Measurements from ENCODE around the gene NR1H4. TPM values are rescaled to one million over a fixed set of nuclear protein-coding genes. Genes with fewer than 3 reads are reported as not detected.
A peak's percentile ranks its signal among the peaks of the same experiment; 100 is the strongest.
"Not testable (repeated sequence)": the region's sequence is repeated elsewhere in the genome, so short reads cannot be mapped to it uniquely, and the experiment has no call there.

NR1H4 gene
- total and polyA plus RNA-seq, 2 experiments from 2014 or later: not detected

DNA sequence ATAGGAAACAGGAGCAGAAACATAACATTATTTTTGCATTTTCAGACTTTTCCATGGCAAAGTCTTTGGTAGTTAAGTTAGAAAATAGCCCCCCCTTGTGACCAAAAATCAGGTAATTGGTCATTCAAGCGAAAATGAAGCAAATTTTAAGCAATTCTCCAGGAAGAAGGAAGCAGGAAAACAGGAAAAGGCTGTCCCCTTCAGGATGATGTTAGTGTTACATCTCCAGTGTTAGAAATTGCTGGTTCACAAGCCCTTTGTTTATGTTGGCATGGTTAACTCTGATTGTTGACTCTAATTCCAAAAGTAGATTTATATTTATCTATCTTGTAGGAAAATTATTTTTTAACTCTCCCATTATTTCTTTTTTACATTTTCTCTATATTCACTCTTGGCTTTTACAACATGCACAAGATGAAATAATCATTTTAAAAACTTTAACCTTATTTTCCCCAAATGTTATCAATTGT lies 81.0 kb downstream of the NR1H4 start:
- TF ChIP-seq, protein P1, sequence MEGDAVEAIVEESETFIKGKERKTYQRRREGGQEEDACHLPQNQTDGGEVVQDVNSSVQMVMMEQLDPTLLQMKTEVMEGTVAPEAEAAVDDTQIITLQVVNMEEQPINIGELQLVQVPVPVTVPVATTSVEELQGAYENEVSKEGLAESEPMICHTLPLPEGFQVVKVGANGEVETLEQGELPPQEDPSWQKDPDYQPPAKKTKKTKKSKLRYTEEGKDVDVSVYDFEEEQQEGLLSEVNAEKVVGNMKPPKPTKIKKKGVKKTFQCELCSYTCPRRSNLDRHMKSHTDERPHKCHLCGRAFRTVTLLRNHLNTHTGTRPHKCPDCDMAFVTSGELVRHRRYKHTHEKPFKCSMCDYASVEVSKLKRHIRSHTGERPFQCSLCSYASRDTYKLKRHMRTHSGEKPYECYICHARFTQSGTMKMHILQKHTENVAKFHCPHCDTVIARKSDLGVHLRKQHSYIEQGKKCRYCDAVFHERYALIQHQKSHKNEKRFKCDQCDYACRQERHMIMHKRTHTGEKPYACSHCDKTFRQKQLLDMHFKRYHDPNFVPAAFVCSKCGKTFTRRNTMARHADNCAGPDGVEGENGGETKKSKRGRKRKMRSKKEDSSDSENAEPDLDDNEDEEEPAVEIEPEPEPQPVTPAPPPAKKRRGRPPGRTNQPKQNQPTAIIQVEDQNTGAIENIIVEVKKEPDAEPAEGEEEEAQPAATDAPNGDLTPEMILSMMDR (IDR thresholded peaks at IDR 0.05; ENCODE audit: low read depth, low read length): peak; percentile 95

DNA sequence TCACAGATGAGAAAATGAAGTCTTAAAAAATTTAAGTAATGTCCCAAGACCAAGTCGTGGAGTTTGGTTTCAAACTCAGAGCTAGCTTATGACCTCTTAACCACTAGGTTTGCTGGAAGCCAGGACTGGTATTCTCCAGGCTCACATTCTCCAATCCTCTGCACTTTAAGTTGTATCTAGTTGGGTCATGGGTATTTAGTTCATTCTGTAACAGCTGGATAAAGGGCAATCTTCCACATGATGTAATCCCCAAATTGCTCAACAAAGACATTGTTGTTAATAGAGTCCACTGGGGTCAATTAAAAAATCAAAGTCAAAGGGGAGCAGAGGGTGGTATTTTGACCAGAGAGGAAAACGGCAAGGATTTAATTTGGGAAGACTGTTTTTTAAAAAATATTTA lies 82.1 kb downstream of the NR1H4 start:
- H3K27me3 ChIP-seq: no peaks in the 10 kb centered on the region
- no peak overlapping the region for H3K4me3 ChIP-seq
- DNase-seq (ENCODE audit: low read depth in 1 of 2, low spot score in 1 of 2): peak in 1 of 2 donors; percentile 82
- no peaks in the 10 kb centered on the region for H3K4me1 ChIP-seq (ENCODE audit: low read depth)
- no peak overlapping the region for H3K27ac ChIP-seq
- TF ChIP-seq, protein P1 (IDR thresholded peaks at IDR 0.05; ENCODE audit: low read depth, low read length): no peak
- H3K36me3 ChIP-seq: no peaks in the 10 kb centered on the region
- H3K9me3 ChIP-seq (ENCODE audit: low read depth): no peaks in the 10 kb centered on the region

More for the DNA sequence above, 81.0 kb downstream of the NR1H4 start:
- Histone ChIP-seq H3K4me1 (ENCODE audit: low read depth) (no peaks in the 10 kb centered on the region), H3K9me3 (ENCODE audit: low read depth) (no peaks in the 10 kb centered on the region), H3K36me3 (no peaks in the 10 kb centered on the region), H3K27ac (no peak overlapping the region), H3K4me3 (no peak overlapping the region), H3K27me3 (no peaks in the 10 kb centered on the region)
- DNase-seq (ENCODE audit: low read depth in 1 of 2, low spot score in 1 of 2): peak; percentile 55 to 94

DNA sequence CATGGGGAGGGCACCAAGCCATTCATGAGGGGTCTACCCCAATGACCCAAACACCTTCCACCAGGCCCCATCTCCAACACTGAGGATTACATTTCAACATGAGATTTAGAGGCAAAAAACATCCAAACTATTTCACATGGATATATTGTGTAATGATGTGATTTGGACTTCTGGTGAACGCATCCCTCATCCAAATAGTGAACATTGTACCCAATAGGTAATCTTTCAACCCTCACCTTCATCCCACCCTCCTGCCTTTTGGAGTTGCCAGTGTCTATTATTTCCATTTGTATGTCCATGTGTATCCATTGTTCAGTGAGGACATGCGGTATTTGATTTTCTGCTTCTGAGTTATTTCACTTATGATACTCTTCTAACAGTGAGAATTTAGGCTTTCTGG lies 83.7 kb downstream of the NR1H4 start:
- H3K27me3 ChIP-seq: no peaks in the 10 kb centered on the region
- TF ChIP-seq, protein P1 (IDR thresholded peaks at IDR 0.05; ENCODE audit: low read depth, low read length): no peak
- H3K4me1 ChIP-seq (ENCODE audit: low read depth): no peaks in the 10 kb centered on the region
- H3K9me3 ChIP-seq (ENCODE audit: low read depth): no peaks in the 10 kb centered on the region
- no peaks in the 10 kb centered on the region for H3K36me3 ChIP-seq
- no peak for DNase-seq (ENCODE audit: low read depth in 1 of 2, low spot score in 1 of 2)
- no peak overlapping the region for H3K27ac ChIP-seq
- H3K4me3 ChIP-seq: no peak overlapping the region

DNA sequence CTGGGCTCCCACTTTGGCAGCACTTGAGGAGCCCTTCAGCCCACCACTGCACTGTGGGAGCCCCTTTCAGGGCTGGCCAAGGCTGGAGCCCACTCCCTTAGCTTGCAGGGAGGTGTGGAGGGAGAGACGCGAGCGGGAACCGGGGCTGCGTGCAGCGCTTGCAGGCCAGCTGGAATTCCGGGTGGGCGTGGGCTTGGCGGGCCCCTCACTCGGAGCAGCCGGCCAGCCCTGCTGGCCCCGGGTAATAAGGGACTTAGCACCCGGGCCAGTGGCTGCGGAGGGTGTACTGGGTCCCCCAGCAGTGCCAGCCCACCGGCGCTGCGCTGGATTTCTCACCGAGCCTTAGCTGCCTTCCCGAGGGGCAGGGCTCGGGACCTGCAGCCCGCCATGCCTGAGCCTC lies 85.6 kb downstream of the NR1H4 start:
- H3K4me3 ChIP-seq; H3K27ac ChIP-seq; H3K36me3 ChIP-seq; H3K27me3 ChIP-seq; DNase-seq (ENCODE audit: low read depth in 1 of 2, low spot score in 1 of 2); H3K4me1 ChIP-seq (ENCODE audit: low read depth); H3K9me3 ChIP-seq (ENCODE audit: low read depth): not testable (repeated sequence)

DNA sequence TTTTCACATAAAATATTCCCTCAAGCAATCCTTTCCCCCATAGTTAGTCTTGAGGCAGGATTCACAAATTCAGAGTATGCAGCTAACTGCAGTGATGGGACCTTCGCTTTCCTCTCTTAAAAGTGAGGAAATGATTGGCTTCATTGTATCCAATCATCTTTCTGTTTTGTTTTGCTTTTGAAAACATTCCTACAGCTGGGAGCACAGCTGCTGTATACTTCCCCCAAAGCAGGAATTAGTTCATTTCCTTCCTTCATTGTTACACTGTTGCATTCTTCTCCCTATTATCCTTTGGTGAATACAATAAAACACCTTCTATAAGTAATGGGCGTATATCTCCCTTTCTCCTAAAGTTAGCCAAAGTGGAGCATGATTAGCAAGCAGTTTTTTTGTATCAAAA lies 90.4 kb downstream of the NR1H4 start:
- Histone ChIP-seq H3K36me3 (no peaks in the 10 kb centered on the region), H3K27me3 (peaks cover 4% of the 10 kb centered on the region), H3K4me3 (no peak overlapping the region), H3K4me1 (ENCODE audit: low read depth) (no peaks in the 10 kb centered on the region), H3K27ac (no peak overlapping the region), H3K9me3 (ENCODE audit: low read depth) (no peaks in the 10 kb centered on the region)
- TF ChIP-seq, protein P1 (IDR thresholded peaks at IDR 0.05; ENCODE audit: low read depth, low read length): no peak
- peak in 1 of 2 donors; percentile 33 for DNase-seq (ENCODE audit: low read depth in 1 of 2, low spot score in 1 of 2)

DNA sequence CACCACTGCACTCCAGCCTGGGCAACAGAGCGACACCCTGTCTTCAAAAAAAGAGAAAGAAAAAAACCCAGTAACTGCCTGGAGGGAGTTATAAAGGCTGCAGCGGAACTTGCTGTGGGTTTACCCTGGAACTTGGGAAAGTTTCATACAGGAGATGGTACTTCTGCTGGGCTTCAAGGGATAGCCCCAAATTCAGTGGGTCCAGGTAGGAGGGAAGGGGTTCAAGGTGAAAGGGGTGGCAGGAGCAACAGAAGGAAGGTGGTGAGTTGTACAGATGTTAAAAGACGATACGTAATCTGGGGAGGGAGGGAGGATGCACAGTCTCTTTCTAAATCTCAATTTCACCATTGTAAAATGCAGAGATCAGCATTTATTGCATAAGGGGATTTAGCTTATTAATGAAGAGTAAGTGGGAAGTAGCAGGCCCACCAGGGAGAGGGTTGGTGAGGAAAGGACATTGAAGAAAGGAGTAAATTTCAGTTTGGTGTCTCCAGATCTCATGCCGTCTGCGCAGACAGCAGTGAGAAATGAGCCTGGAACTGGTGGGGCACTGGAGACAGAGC lies 91.3 kb downstream of the NR1H4 start:
- Histone ChIP-seq H3K4me3 (no peak overlapping the region), H3K27me3 (peaks cover 4% of the 10 kb centered on the region), H3K9me3 (ENCODE audit: low read depth) (no peaks in the 10 kb centered on the region), H3K36me3 (no peaks in the 10 kb centered on the region), H3K27ac (no peak overlapping the region), H3K4me1 (ENCODE audit: low read depth) (no peaks in the 10 kb centered on the region)
- DNase-seq (ENCODE audit: low read depth in 1 of 2, low spot score in 1 of 2): no peak
- TF ChIP-seq, protein P1 (IDR thresholded peaks at IDR 0.05; ENCODE audit: low read depth, low read length): no peak

Measured in cardiac muscle cell (in vitro differentiated cells and primary cell).